Stimulated activated CD4-positive, alpha-beta T cell treated with anti-CD3 and anti-CD28 coated beads, Interleukin-2, amount 100 ng/mL, for 48 hours (primary cell): ENCODE measurements around the gene HOXD12.

Source experiments
- DNase-seq, 2 donors: peaks; one replicate each; pipeline ENCODE4 v3.0.0-alpha.2; 2020

HOXD12 gene

GRCh38 chr2:176081376-176081836 lies 18.2 kb upstream of the HOXD12 start:
- no peak for DNase-seq

GRCh38 chr2:176081837-176082524 lies 17.6 kb upstream of the HOXD12 start:
- DNase-seq, result no peak

GRCh38 chr2:176082525-176082823 lies 17.1 kb upstream of the HOXD12 start:
- no peak for DNase-seq

- DNase-seq, result no peak
Measured at GRCh38 chr2:176082824-176083751, 16.5 kb upstream of the HOXD12 start.

- DNase-seq, result no peak
Measured at GRCh38 chr2:176083796-176084261, 15.8 kb upstream of the HOXD12 start, which contains the start of gene EVX2. TSS of gene EVX2 (minus strand) at chr2:176083962. CDS start at chr2:176083776, 186 bp downstream.

- DNase-seq, result no peak
Measured at GRCh38 chr2:176084611-176085119, 14.9 kb upstream of the HOXD12 start.

GRCh38 chr2:176085120-176085788 lies 14.3 kb upstream of the HOXD12 start:
- DNase-seq, result no peak

GRCh38 chr2:176085861-176086771 lies 13.5 kb upstream of the HOXD12 start:
- DNase-seq, result no peak

- DNase-seq, result no peak
Measured at GRCh38 chr2:176087330-176088047, 12.1 kb upstream of the HOXD12 start.

- DNase-seq, result no peak
Measured at GRCh38 chr2:176088048-176088936, 11.3 kb upstream of the HOXD12 start.

GRCh38 chr2:176088937-176089842 lies 10.4 kb upstream of the HOXD12 start:
- no peak for DNase-seq

- DNase-seq, result no peak
Measured at GRCh38 chr2:176089843-176090395, 9.7 kb upstream of the HOXD12 start.

- no peak for DNase-seq
Measured at GRCh38 chr2:176090862-176091261, 8.7 kb upstream of the HOXD12 start.

- DNase-seq, result no peak
Measured at GRCh38 chr2:176091329-176092258, 8.0 kb upstream of the HOXD12 start.

- DNase-seq, result no peak
Measured at GRCh38 chr2:176092270-176093144, 7.1 kb upstream of the HOXD12 start, which contains the start of gene HOXD13. TSS of gene HOXD13 (plus strand) at chr2:176092721. CDS start at chr2:176092891, 170 bp downstream.

- DNase-seq, result no peak
Measured at GRCh38 chr2:176093145-176093897, 6.3 kb upstream of the HOXD12 start.
